ENCODE measurements around the gene PRDM15.

PRDM15 gene

DNA sequence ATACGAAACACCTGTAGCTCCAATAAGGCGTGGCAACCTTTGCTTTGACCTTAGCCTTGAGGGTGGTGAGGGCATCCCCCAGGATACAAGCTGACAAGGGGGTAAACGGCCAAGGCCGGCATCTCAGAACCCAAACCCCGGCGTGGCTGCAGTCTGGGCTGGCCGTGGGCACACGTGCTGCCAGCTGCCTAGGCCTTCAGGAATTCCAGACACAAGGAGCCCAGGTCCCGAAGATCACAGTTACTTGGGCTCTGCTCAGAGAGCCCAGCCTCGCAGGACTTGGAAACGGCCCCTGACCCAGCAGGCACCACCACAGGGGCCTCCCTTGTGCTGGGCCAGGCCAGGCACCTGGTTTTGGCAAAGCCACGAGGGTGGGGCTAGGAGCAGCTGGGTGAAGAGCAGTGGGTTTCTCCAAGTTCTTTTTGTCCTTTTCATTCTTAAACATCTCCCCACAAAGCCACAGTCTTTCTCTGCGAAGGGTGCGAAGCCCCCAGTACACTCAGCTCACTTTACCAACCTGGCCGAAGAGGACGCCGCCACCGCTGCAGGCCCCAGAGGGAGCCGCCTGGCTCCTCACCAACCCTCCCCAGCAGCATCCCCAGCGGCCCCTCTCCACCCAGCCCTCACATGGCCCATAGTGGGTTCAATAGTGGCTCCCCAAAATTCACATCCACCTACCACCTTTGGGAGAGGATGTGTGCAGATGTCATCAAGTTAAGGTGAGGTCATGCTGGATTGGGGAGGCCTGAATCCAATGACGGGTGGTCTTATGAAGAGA, 26.8 kb downstream of the PRDM15 start:
- TF ChIP-seq EP300 (IDR thresholded peaks at IDR 0.05; ENCODE audit: borderline replicate concordance) = no peak
- TF ChIP-seq TCF12 (IDR thresholded peaks at IDR 0.05; ENCODE audit: low read depth) = no peak
- no peak for TF ChIP-seq EGR1 (IDR thresholded peaks at IDR 0.05)
- TF ChIP-seq YY1 (IDR thresholded peaks at IDR 0.05; ENCODE audit: low read depth) = no peak
- no peak for TF ChIP-seq TEAD4 (IDR thresholded peaks at IDR 0.05)
- no peak for TF ChIP-seq CREB1 (IDR thresholded peaks at IDR 0.05; ENCODE audit: low read depth)
- TF ChIP-seq TAF1 (IDR thresholded peaks at IDR 0.05; ENCODE audit: low read depth) = no peak
- TF ChIP-seq ZBTB7A (IDR thresholded peaks at IDR 0.05; ENCODE audit: low read depth) = no peak
- TF ChIP-seq RAD21 (IDR thresholded peaks at IDR 0.05; ENCODE audit: low read depth) = no peak
- TF ChIP-seq NFIC (IDR thresholded peaks at IDR 0.05) = no peak
- no peak for TF ChIP-seq REST (IDR thresholded peaks at IDR 0.05; ENCODE audit: low read depth)
- TF ChIP-seq CEBPB (IDR thresholded peaks at IDR 0.05) = no peak
- TF ChIP-seq FOXM1 (IDR thresholded peaks at IDR 0.05; ENCODE audit: borderline replicate concordance, low read depth) = no peak
- TF ChIP-seq, protein P1, sequence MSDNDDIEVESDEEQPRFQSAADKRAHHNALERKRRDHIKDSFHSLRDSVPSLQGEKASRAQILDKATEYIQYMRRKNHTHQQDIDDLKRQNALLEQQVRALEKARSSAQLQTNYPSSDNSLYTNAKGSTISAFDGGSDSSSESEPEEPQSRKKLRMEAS (IDR thresholded peaks at IDR 0.05) = no peak
- no peak for TF ChIP-seq USF1 (IDR thresholded peaks at IDR 0.05)

DNA sequence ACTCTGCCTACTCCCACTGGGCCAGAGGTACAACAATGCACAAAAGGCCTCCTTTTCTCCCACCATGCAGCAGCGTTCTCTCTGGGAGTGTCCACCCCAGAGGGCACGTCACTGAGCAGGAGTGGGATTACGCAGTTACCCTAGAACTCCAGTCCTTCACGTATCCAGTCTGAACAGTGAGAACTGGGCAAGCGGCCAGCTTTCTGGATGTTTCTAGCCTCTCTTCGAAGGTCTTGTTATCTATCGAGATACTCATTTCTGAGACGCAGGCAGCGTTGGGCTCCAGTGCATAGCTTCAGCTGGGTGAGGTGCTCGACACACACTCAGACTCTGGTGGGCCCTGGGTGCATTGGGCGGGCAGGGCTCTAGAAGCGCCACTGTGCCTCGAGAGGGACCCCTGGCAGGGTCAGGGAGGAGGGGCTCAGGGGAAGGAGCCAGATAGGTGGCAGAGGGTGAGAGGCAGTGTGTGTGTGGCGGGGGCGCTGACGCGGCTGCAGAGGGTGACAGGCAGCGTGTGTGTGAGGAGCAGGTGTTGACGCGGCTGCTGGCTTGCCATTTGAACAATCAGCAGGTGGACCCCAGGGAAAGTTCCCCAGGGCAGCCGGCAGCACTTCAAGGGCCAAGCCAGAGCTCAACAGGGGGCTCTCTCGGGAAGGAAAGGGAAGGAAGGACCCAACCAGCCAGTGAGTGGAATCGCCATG, 27.9 kb downstream of the PRDM15 start:
- TF ChIP-seq EP300 (IDR thresholded peaks at IDR 0.05; ENCODE audit: borderline replicate concordance) (no peak), TEAD4 (IDR thresholded peaks at IDR 0.05) (no peak), REST (IDR thresholded peaks at IDR 0.05; ENCODE audit: low read depth) (no peak), EGR1 (IDR thresholded peaks at IDR 0.05) (no peak), FOXM1 (IDR thresholded peaks at IDR 0.05; ENCODE audit: borderline replicate concordance, low read depth) (no peak), CEBPB (IDR thresholded peaks at IDR 0.05) (no peak), USF1 (IDR thresholded peaks at IDR 0.05) (no peak), NFIC (IDR thresholded peaks at IDR 0.05) (no peak), ZBTB7A (IDR thresholded peaks at IDR 0.05; ENCODE audit: low read depth) (no peak), CREB1 (IDR thresholded peaks at IDR 0.05; ENCODE audit: low read depth) (no peak), TCF12 (IDR thresholded peaks at IDR 0.05; ENCODE audit: low read depth) (no peak), RAD21 (IDR thresholded peaks at IDR 0.05; ENCODE audit: low read depth) (no peak), YY1 (IDR thresholded peaks at IDR 0.05; ENCODE audit: low read depth) (no peak), TAF1 (IDR thresholded peaks at IDR 0.05; ENCODE audit: low read depth) (no peak)
- TF ChIP-seq, protein P1 (IDR thresholded peaks at IDR 0.05) = no peak

- TF ChIP-seq CREB1 (IDR thresholded peaks at IDR 0.05; ENCODE audit: low read depth) (no peak), EGR1 (IDR thresholded peaks at IDR 0.05) (no peak), USF1 (IDR thresholded peaks at IDR 0.05) (no peak), CEBPB (IDR thresholded peaks at IDR 0.05) (no peak), TAF1 (IDR thresholded peaks at IDR 0.05; ENCODE audit: low read depth) (no peak), ZBTB7A (IDR thresholded peaks at IDR 0.05; ENCODE audit: low read depth) (no peak), RAD21 (IDR thresholded peaks at IDR 0.05; ENCODE audit: low read depth) (no peak), YY1 (IDR thresholded peaks at IDR 0.05; ENCODE audit: low read depth) (no peak), FOXM1 (IDR thresholded peaks at IDR 0.05; ENCODE audit: borderline replicate concordance, low read depth) (no peak), REST (IDR thresholded peaks at IDR 0.05; ENCODE audit: low read depth) (no peak), TEAD4 (IDR thresholded peaks at IDR 0.05) (no peak)
- TF ChIP-seq, protein P1 (IDR thresholded peaks at IDR 0.05) = no peak
These were observed 29.1 kb downstream of the PRDM15 start for GRCh38 chr21:41850085-41850484.

Data from Ishikawa (cell line).